ENCODE data around the gene SYT2.

DNA sequence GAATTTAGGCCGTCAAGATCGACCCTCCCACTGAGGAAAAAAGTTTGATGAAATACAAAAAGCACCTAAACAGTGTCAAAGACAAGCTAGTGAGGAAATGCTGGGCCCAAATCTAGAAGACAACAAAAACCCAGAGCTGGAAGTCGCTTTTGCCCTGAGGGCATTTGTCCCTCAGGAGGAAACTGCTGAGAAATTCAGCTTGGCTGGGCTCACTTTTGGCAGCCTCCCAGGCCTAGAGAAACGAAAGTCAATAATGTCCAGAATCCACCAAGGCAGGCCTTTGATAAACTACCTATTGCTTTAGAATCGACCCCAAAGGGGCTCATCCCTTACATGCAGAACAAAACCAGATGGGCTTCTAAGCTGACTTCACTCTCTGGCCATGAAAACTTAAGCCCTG, 38.9 kb downstream of the SYT2 start:
- TF ChIP-seq CTCF (IDR thresholded peaks at IDR 0.05) (no peak), EZH2phosphoT487 (IDR thresholded peaks at IDR 0.05) (no peak)
